ENCODE data around the gene SREK1.

SREK1 gene

DNA sequence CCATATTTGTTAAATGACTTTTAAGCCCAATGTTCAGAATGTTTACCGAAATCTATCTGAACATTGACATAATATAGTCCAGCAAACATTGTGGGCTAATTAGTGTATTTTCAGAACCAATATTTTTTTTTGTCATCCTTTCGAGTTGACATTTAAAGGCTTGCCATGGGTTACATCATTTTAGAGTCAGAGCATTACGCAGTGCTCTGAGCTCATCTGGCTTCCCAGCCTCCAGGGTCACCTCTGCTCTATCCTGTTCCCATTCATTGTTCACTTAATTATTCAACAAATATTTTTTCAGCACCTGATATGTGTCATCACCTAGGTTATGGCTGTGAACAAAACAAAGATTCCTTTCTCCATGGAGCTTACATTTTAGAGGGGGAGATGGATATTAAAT, 80.2 kb downstream of the SREK1 start:
- peak; percentile 49 for DNase-seq

GRCh38 chr5:66224773-66225553, 80.9 kb downstream of the SREK1 start:
- DNase-seq: no peak

- DNase-seq: peak; percentile 76
These were observed 86.5 kb downstream of the SREK1 start for GRCh38 chr5:66230551-66230950.

DNA sequence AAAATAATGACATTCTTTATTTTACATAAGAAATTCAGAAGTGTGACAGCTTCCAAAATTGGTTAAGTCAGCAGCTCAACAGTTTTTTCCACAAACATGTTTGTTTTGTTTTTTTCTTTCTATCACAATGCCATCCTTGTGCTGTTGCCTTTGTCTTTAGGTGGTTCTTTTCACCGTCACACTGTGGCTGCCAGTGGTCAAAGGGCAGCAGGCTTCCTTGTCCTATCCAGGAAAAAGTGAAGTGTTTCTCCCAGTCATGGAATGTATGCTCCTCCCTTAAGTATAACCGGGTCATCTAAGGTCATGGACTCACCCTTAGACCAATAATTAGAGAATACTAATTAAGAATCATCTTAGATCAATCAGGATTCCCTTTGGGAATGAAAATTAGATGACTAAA, 87.4 kb downstream of the SREK1 start:
- DNase-seq: no peak

DNA sequence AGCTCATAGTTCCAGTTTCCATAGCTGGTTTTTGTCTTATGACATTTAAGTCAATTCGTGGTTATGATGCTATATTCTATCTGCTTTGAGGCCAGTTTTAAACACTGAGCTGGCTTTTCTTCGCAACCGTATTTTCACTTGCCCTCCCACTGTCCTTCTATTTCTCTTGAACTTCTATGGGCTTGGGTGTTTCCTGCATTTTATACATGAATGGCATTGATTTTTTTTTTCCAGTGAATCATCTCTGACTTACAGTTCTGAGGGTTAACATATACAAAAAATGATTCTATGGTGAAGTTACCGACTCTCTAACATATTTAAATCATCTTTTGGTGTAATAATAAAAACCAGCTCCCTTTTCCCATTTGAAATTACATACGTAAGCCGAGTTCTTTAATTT, 88.2 kb downstream of the SREK1 start:
- DNase-seq: no peak

DNA sequence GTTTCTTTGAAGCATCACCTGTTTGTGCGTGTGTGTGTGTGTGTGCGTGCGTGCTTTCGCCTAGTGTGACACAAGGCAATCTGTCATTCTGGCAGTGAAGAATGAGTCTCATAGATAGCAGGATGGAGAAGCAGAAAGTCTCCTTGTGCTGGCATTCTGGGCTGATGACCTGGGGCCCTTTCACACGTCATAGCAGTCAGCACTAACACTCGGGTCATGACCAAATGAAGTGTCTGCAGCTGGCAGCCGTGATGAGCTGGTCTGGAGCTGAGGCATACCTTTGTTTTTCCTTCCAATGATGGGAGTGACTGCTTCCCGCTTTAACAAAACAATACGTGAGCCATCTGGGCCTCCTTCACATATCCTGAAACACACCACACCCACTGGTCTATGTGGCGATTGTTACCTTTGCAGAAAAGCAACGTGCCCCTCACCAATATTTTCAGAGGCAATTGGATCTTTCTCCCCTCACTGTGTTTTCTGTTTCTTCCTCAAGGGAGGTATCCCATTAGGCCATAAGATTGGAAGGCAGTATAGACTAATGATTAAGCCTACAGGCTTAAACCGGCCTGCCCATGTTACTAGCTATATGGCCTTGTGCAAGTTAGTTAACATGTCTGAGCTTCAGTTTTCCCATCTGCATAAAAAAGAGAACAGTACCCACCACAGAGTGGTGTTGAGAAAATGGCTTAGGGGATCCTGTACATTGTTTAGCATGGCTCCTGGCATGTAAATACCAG, 88.8 kb downstream of the SREK1 start:
- DNase-seq: no peak

Data from DMS53 (cell line).